ENCODE measurements around the gene MTARC1. TPM values are rescaled to one million over a fixed set of nuclear protein-coding genes. Genes with fewer than 3 reads are reported as not detected.

The MTARC1 gene
- total RNA-seq = 2.1 and 2.6 TPM in 2 replicates

GRCh38 chr1:220786337-220787068 is at the start of gene MTARC1:
Gene MTARC1 (plus strand): TSS chr1:220786913. CDS start chr1:220786945, 32 bp downstream.

DNA sequence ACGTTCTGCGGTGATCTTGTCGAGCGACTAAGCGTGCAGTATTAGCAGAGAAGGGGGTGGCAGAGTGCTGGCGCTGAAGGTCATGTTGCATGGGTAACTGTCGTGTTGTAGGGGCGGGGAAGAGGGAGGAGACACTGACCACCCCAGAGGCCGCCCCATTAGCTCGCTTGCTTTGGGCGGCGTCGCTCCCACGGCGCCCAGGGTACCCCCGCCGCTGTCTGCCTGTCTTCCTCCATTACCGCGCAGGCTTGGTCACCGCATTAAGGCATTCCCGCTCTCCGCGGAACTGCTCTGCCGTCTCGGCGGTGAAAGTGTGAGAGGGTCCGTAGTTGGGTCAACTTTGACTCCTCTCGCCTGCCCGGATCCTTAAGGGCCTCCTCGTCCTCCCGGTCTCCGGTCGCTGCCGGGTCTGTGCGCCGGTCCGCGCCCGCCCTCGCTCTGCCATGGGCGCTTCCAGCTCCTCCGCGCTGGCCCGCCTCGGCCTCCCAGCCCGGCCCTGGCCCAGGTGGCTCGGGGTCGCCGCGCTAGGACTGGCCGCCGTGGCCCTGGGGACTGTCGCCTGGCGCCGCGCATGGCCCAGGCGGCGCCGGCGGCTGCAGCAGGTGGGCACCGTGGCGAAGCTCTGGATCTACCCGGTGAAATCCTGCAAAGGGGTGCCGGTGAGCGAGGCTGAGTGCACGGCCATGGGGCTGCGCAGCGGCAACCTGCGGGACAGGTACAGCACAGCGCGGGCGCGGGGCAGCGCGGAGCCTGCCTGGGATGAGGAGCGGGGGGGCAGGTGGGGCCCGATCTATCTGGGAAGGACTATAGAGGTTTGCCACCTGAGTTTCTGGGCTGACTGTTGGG is 38.4 kb upstream of the MTARC1 start, which contains the start of gene MTARC2:
MTARC2 (plus strand) TSS at position 234 of the 846 bp plus-strand sequence; CDS start at position 444, 210 bp downstream.

Other genes starting within 250 kb of the MTARC1 start
- 2.5 and 4.2 TPM in 2 replicates for gene C1orf115, start 96.5 kb upstream of the MTARC1 start, total RNA-seq
- gene MTARC2, start 38.6 kb upstream of the MTARC1 start, total RNA-seq = 1.5 and 2.7 TPM in 2 replicates
- gene HLX, start 92.5 kb downstream of the MTARC1 start, total RNA-seq = 8.6 and 17.9 TPM in 2 replicates

Measured in uterine smooth muscle cell (primary cell).